ENCODE measurements around the gene L3HYPDH. TPM values are rescaled to one million over a fixed set of nuclear protein-coding genes. Genes with fewer than 3 reads are reported as not detected.

L3HYPDH gene
- polyA plus RNA-seq, 1 experiment: 28.0 TPM

GRCh38 chr14:59507063-59507751 is 23.0 kb upstream of the L3HYPDH start:
- ChIA-PET POLR2A (no interaction called here), CTCF (interaction anchor here (0.8 to 1.9 kb wide), 13 partner anchors 10 to 678 kb away, joined by 3 to 11 read pairs (median 4); partner anchors contain the start of gene CCDC175)
- DNase-seq (ENCODE audit: low read depth): no peak
- TF ChIP-seq CTCF (IDR thresholded peaks at IDR 0.05; ENCODE audit: insufficient read depth, low read depth, low read length): peak; percentile 92
- H3K27me3 ChIP-seq (ENCODE audit: control insufficient read depth, insufficient read depth, low read length): no peaks in the 10 kb centered on the region
- H3K36me3 ChIP-seq (ENCODE audit: control insufficient read depth, insufficient read depth, low read length): peaks cover 1% of the 10 kb centered on the region; the same call in 1 of the 2 replicates
- H3K4me3 ChIP-seq (ENCODE audit: low read depth, low read length): no peak overlapping the region

GRCh38 chr14:59503256-59503655 is 19.0 kb upstream of the L3HYPDH start:
- Histone ChIP-seq H3K4me3 (ENCODE audit: low read depth, low read length) (no peak overlapping the region), H3K27me3 (ENCODE audit: control insufficient read depth, insufficient read depth, low read length) (no peaks in the 10 kb centered on the region), H3K36me3 (ENCODE audit: control insufficient read depth, insufficient read depth, low read length) (peaks cover 3% of the 10 kb centered on the region; the same call in 1 of the 2 replicates)
- POLR2A ChIA-PET: no interaction called here
- no peak for DNase-seq (ENCODE audit: low read depth)
- no peak for TF ChIP-seq CTCF (IDR thresholded peaks at IDR 0.05; ENCODE audit: insufficient read depth, low read depth, low read length)
- CTCF ChIA-PET: interaction anchor here (1.5 to 1.8 kb wide), 2 partner anchors 9 to 74 kb away, joined by 5 to 9 read pairs; no protein-coding TSS in a partner anchor

GRCh38 chr14:59500732-59501131 is 16.5 kb upstream of the L3HYPDH start:
- ChIA-PET CTCF (interaction anchor here (0.7 to 1.4 kb wide), 3 partner anchors 8 to 17 kb away, joined by 3 to 5 read pairs (median 3); partner anchors contain the start of genes JKAMP and L3HYPDH), POLR2A (no interaction called here)
- H3K4me3 ChIP-seq (ENCODE audit: low read depth, low read length): no peak overlapping the region
- H3K36me3 ChIP-seq (ENCODE audit: control insufficient read depth, insufficient read depth, low read length): peaks cover 3% of the 10 kb centered on the region; the same call in 1 of the 2 replicates
- no peaks in the 10 kb centered on the region for H3K27me3 ChIP-seq (ENCODE audit: control insufficient read depth, insufficient read depth, low read length)
- DNase-seq (ENCODE audit: low read depth): no peak
- TF ChIP-seq CTCF (IDR thresholded peaks at IDR 0.05; ENCODE audit: insufficient read depth, low read depth, low read length): no peak

- ChIA-PET CTCF (interaction anchor here (1.3 kb wide), 1 partner anchor 15 kb away, joined by 4 read pairs; no protein-coding TSS in a partner anchor), POLR2A (no interaction called here)
- no peak overlapping the region for H3K4me3 ChIP-seq (ENCODE audit: low read depth, low read length)
- H3K36me3 ChIP-seq (ENCODE audit: control insufficient read depth, insufficient read depth, low read length): peaks cover 7% of the 10 kb centered on the region
- no peak for DNase-seq (ENCODE audit: low read depth)
- no peak for TF ChIP-seq CTCF (IDR thresholded peaks at IDR 0.05; ENCODE audit: insufficient read depth, low read depth, low read length)
- H3K27me3 ChIP-seq (ENCODE audit: control insufficient read depth, insufficient read depth, low read length): no peaks in the 10 kb centered on the region
Measured at GRCh38 chr14:59492384-59492783, 8.2 kb upstream of the L3HYPDH start.

GRCh38 chr14:59490756-59491155 is 6.5 kb upstream of the L3HYPDH start:
- no peak for DNase-seq (ENCODE audit: low read depth)
- Histone ChIP-seq H3K36me3 (ENCODE audit: control insufficient read depth, insufficient read depth, low read length) (peaks cover 7% of the 10 kb centered on the region), H3K27me3 (ENCODE audit: control insufficient read depth, insufficient read depth, low read length) (no peaks in the 10 kb centered on the region), H3K4me3 (ENCODE audit: low read depth, low read length) (no peak overlapping the region)
- TF ChIP-seq CTCF (IDR thresholded peaks at IDR 0.05; ENCODE audit: insufficient read depth, low read depth, low read length): no peak
- CTCF ChIA-PET: interaction anchor here (1.1 to 1.4 kb wide), 2 partner anchors 10 to 16 kb away, joined by 3 to 4 read pairs; no protein-coding TSS in a partner anchor
- POLR2A ChIA-PET: interaction anchor here (0.6 kb wide), 1 partner anchor 799 kb away, joined by 7 read pairs; no protein-coding TSS in a partner anchor
